Peyer's patch (tissue), 4 donors: ENCODE results near the gene WASF3.

Experiments
- POLR2A ChIP-seq, 2 donors: fragments of 450-650 bp; IDR thresholded peaks; one replicate each; pipeline ENCODE4 v1.5.1; 2017; ENCODE audit warnings: antibody characterized with exemption in 2 of 2, mild to moderate bottlenecking in 2 of 2, moderate library complexity in 2 of 2
- TF ChIP-seq, protein P1 (sequence below), 6 experiments: fragments of 450-650 bp in 4 of 6; fragments of 200-600 bp in 2 of 6; sonication (generic) in 1 of 6; IDR thresholded peaks; one replicate each; pipeline ENCODE4 v1.5.1; 2017 to 2019; ENCODE audit warnings: antibody characterized with exemption in 6 of 6, mild to moderate bottlenecking in 3 of 6, moderate library complexity in 1 of 6

DNA sequence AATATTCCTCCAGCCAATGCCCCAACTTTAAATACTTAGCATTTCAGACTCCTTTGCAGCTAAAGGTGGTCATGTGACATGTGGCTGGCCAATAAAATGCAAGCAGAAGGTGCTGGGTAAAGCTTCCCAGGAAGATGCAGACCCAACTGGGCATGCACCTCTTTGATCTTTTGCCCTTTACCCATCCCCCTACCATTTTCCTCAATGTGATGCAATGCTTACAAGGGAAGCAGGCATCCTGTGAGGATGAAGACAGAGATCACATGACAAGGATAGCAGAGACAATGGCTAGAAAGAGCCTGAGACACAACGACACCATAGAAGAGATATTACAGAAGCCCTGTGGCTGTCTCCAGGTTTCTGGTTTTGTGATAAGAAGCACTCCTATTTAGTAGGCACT, 2.1 kb upstream of the WASF3 start:
- TF ChIP-seq, protein P1, sequence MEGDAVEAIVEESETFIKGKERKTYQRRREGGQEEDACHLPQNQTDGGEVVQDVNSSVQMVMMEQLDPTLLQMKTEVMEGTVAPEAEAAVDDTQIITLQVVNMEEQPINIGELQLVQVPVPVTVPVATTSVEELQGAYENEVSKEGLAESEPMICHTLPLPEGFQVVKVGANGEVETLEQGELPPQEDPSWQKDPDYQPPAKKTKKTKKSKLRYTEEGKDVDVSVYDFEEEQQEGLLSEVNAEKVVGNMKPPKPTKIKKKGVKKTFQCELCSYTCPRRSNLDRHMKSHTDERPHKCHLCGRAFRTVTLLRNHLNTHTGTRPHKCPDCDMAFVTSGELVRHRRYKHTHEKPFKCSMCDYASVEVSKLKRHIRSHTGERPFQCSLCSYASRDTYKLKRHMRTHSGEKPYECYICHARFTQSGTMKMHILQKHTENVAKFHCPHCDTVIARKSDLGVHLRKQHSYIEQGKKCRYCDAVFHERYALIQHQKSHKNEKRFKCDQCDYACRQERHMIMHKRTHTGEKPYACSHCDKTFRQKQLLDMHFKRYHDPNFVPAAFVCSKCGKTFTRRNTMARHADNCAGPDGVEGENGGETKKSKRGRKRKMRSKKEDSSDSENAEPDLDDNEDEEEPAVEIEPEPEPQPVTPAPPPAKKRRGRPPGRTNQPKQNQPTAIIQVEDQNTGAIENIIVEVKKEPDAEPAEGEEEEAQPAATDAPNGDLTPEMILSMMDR (IDR thresholded peaks at IDR 0.05) = no peak
- TF ChIP-seq POLR2A (IDR thresholded peaks at IDR 0.05) = no peak
